HepG2 (cell line): ENCODE results near the gene CDC42EP3.

Experiments
- CTCF ChIP-seq: sonication (generic); formaldehyde crosslinking; IDR thresholded peaks from 2 replicates; pipeline ENCODE4 v1.5.0; 2020; ENCODE audit warnings: mild to moderate bottlenecking, missing genetic modification reagents, moderate library complexity
- EEA1 ChIP-seq: sonication (generic); formaldehyde crosslinking; IDR thresholded peaks from 2 replicates; pipeline ENCODE4 v1.5.1; 2020; ENCODE audit warnings: mild to moderate bottlenecking, missing genetic modification reagents, borderline replicate concordance
- FOXK2 ChIP-seq: fragments of 450-650 bp; IDR thresholded peaks from 2 replicates; pipeline ENCODE4 v1.6.1; 2016
- HDAC2 ChIP-seq: sonication (generic); formaldehyde crosslinking; IDR thresholded peaks from 2 replicates; pipeline ENCODE4 v1.4.0; 2020; ENCODE audit warnings: missing genetic modification reagents
- PHF8 ChIP-seq: sonication (generic); formaldehyde crosslinking; IDR thresholded peaks from 2 replicates; pipeline ENCODE4 v1.5.0; 2020; ENCODE audit warnings: missing genetic modification reagents
- POLR2AphosphoS5 ChIP-seq: IDR thresholded peaks from 2 replicates; pipeline ENCODE4 v1.6.1; 2012; ENCODE audit warnings: low read depth, low read length
- REST ChIP-seq, 2 experiments: IDR thresholded peaks; 2 replicates each; pipeline ENCODE4 v1.6.1; 2011 to 2012; ENCODE audit warnings: low read length in 2 of 2, borderline replicate concordance in 1 of 2, low read depth in 1 of 2, mild to moderate bottlenecking in 1 of 2, moderate library complexity in 1 of 2
- SP1 ChIP-seq, 2 experiments: fragments of 450-650 bp in 1 of 2; sonication (generic) in 1 of 2; formaldehyde crosslinking in 1 of 2; IDR thresholded peaks; 2 replicates each; pipeline versions ENCODE4 v1.4.0 to v1.6.1; 2016 to 2020; ENCODE audit warnings: missing genetic modification reagents in 1 of 2
- TCF12 ChIP-seq, 2 experiments: fragments of 450-650 bp in 1 of 2; sonication (generic) in 1 of 2; formaldehyde crosslinking in 1 of 2; IDR thresholded peaks; 2 replicates each; pipeline versions ENCODE4 v1.6.1 to v1.8.0; 2017 to 2022; ENCODE audit warnings: antibody characterized with exemption in 1 of 2, mild to moderate bottlenecking in 1 of 2, missing genetic modification reagents in 1 of 2, moderate library complexity in 1 of 2
- ZHX1 ChIP-seq: sonication (generic); formaldehyde crosslinking; IDR thresholded peaks from 2 replicates; pipeline ENCODE4 v1.8.1; 2022; ENCODE audit warnings: low read depth, mild to moderate bottlenecking, missing genetic modification reagents
- ZNF546 ChIP-seq: sonication (generic); formaldehyde crosslinking; conservative IDR thresholded peaks from 2 replicates; pipeline ENCODE4 v1.8.1; 2023; ENCODE audit warnings: mild to moderate bottlenecking, missing genetic modification reagents
- ZNF780A ChIP-seq: sonication (generic); formaldehyde crosslinking; IDR thresholded peaks from 2 replicates; pipeline ENCODE4 v1.8.0; 2022; ENCODE audit warnings: mild to moderate bottlenecking, missing genetic modification reagents, moderate library complexity

DNA sequence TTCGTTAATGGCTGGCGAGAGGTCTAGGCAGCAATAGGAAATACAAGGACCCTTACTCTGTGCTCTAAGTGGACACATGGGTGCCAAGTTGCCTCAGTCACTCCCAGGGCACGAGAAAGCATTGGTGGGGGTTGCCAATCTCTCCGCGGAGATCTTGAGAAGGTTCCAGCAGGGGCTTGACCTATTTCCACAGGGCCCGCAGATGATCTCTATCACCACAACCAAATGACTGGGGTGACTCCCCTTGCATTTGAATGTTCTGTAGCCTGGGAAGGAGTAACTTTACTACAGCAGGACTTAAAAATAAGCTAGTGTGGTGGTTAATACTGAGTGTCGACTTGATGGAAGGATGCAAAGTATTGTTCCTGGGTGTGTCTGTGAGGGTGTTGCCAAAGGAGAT, 8.1 kb downstream of the CDC42EP3 start:
- TF ChIP-seq TCF12 (IDR thresholded peaks at IDR 0.05) (no peak), TCF12 (CRISPR knock-in tag; IDR thresholded peaks at IDR 0.05) (no peak), CTCF (CRISPR knock-in tag) (no peak), ZHX1 (CRISPR knock-in tag) (no peak), PHF8 (CRISPR knock-in tag) (no peak), ZNF546 (CRISPR knock-in tag) (no peak), EEA1 (CRISPR knock-in tag) (no peak), POLR2AphosphoS5 (no peak), HDAC2 (CRISPR knock-in tag) (no peak), FOXK2 (no peak), REST (IDR thresholded peaks at IDR 0.05; ENCODE audit: borderline replicate concordance in 1 of 2, low read depth in 1 of 2, low read length in 2 of 2) (no peak), ZNF780A (CRISPR knock-in tag) (no peak), SP1 (IDR thresholded peaks at IDR 0.05) (no peak), SP1 (CRISPR knock-in tag; IDR thresholded peaks at IDR 0.05) (no peak)
